ENCODE results near the gene PPP1R14B.
"Not testable (repeated sequence)": the region's sequence is repeated elsewhere in the genome, so short reads cannot be mapped to it uniquely, and the experiment has no call there.

PPP1R14B gene

GRCh38 chr11:64246621-64246870 lies 197 bp downstream of the PPP1R14B start:
- H3K27me3 ChIP-seq (ENCODE audit: control insufficient read depth, insufficient read depth, low read length); H3K4me3 ChIP-seq (ENCODE audit: low read length); H3K27ac ChIP-seq (ENCODE audit: low read length); H3K9me3 ChIP-seq (ENCODE audit: control insufficient read depth, low read depth, low read length): not testable (repeated sequence)
- H3K36me3 ChIP-seq (ENCODE audit: control insufficient read depth, low read depth, low read length), result peaks cover 13% of the 10 kb centered on the region
- H3K4me1 ChIP-seq (ENCODE audit: control insufficient read depth, low read depth, low read length), result peaks cover 32% of the 10 kb centered on the region
- peak overlapping the region; percentile 91 for H3K9ac ChIP-seq (ENCODE audit: low read length)

- Histone ChIP-seq H3K9ac (ENCODE audit: low read length) (peak overlapping the region; percentile 91), H3K36me3 (ENCODE audit: control insufficient read depth, low read depth, low read length) (peaks cover 13% of the 10 kb centered on the region), H3K4me1 (ENCODE audit: control insufficient read depth, low read depth, low read length) (peaks cover 32% of the 10 kb centered on the region), H3K27me3 (ENCODE audit: control insufficient read depth, insufficient read depth, low read length) (no peaks in the 10 kb centered on the region), H3K4me3 (ENCODE audit: low read length) (peak overlapping the region; percentile 97), H3K9me3 (ENCODE audit: control insufficient read depth, low read depth, low read length) (no peaks in the 10 kb centered on the region), H3K27ac (ENCODE audit: low read length) (peak overlapping the region; percentile 80)
These were observed 734 bp downstream of the PPP1R14B start for GRCh38 chr11:64245797-64246620.

GRCh38 chr11:64245401-64245796 lies 1.3 kb downstream of the PPP1R14B start:
- H3K9me3 ChIP-seq (ENCODE audit: control insufficient read depth, low read depth, low read length), result no peaks in the 10 kb centered on the region
- peaks cover 13% of the 10 kb centered on the region for H3K36me3 ChIP-seq (ENCODE audit: control insufficient read depth, low read depth, low read length)
- H3K27ac ChIP-seq (ENCODE audit: low read length), result no peak overlapping the region
- H3K4me3 ChIP-seq (ENCODE audit: low read length), result peak overlapping the region; percentile 97
- H3K9ac ChIP-seq (ENCODE audit: low read length), result peak overlapping the region; percentile 91
- peaks cover 28% of the 10 kb centered on the region for H3K4me1 ChIP-seq (ENCODE audit: control insufficient read depth, low read depth, low read length)
- H3K27me3 ChIP-seq (ENCODE audit: control insufficient read depth, insufficient read depth, low read length), result no peaks in the 10 kb centered on the region

GRCh38 chr11:64244966-64245365 lies 1.8 kb downstream of the PPP1R14B start:
- H3K27me3 ChIP-seq (ENCODE audit: control insufficient read depth, insufficient read depth, low read length), result no peaks in the 10 kb centered on the region
- peaks cover 13% of the 10 kb centered on the region for H3K36me3 ChIP-seq (ENCODE audit: control insufficient read depth, low read depth, low read length)
- H3K9me3 ChIP-seq (ENCODE audit: control insufficient read depth, low read depth, low read length), result no peaks in the 10 kb centered on the region
- H3K27ac ChIP-seq (ENCODE audit: low read length), result no peak overlapping the region
- peak overlapping the region; percentile 97 for H3K4me3 ChIP-seq (ENCODE audit: low read length)
- H3K4me1 ChIP-seq (ENCODE audit: control insufficient read depth, low read depth, low read length), result peaks cover 25% of the 10 kb centered on the region
- no peak overlapping the region for H3K9ac ChIP-seq (ENCODE audit: low read length)

GRCh38 chr11:64244107-64244506 lies 2.6 kb downstream of the PPP1R14B start:
- Histone ChIP-seq H3K27ac (ENCODE audit: low read length) (no peak overlapping the region), H3K4me1 (ENCODE audit: control insufficient read depth, low read depth, low read length) (peaks cover 16% of the 10 kb centered on the region), H3K9ac (ENCODE audit: low read length) (no peak overlapping the region), H3K27me3 (ENCODE audit: control insufficient read depth, insufficient read depth, low read length) (no peaks in the 10 kb centered on the region), H3K4me3 (ENCODE audit: low read length) (no peak overlapping the region), H3K9me3 (ENCODE audit: control insufficient read depth, low read depth, low read length) (no peaks in the 10 kb centered on the region), H3K36me3 (ENCODE audit: control insufficient read depth, low read depth, low read length) (peaks cover 13% of the 10 kb centered on the region)

GRCh38 chr11:64243236-64243854 lies 3.4 kb downstream of the PPP1R14B start:
- H3K9ac ChIP-seq (ENCODE audit: low read length), result no peak overlapping the region
- no peak overlapping the region for H3K27ac ChIP-seq (ENCODE audit: low read length)
- no peak overlapping the region for H3K4me3 ChIP-seq (ENCODE audit: low read length)

GRCh38 chr11:64241491-64242374 lies 5.0 kb downstream of the PPP1R14B start:
- H3K27me3 ChIP-seq (ENCODE audit: control insufficient read depth, insufficient read depth, low read length), result no peaks in the 10 kb centered on the region
- peak overlapping the region; percentile 66 for H3K4me3 ChIP-seq (ENCODE audit: low read length)
- peak overlapping the region; percentile 80 for H3K9ac ChIP-seq (ENCODE audit: low read length)
- no peaks in the 10 kb centered on the region for H3K9me3 ChIP-seq (ENCODE audit: control insufficient read depth, low read depth, low read length)
- H3K36me3 ChIP-seq (ENCODE audit: control insufficient read depth, low read depth, low read length), result peaks cover 13% of the 10 kb centered on the region
- no peaks in the 10 kb centered on the region for H3K4me1 ChIP-seq (ENCODE audit: control insufficient read depth, low read depth, low read length)
- H3K27ac ChIP-seq (ENCODE audit: low read length), result no peak overlapping the region

More at GRCh38 chr11:64243236-64243854, 3.4 kb downstream of the PPP1R14B start:
- H3K4me1 ChIP-seq (ENCODE audit: control insufficient read depth, low read depth, low read length), result peaks cover 8% of the 10 kb centered on the region
- no peaks in the 10 kb centered on the region for H3K9me3 ChIP-seq (ENCODE audit: control insufficient read depth, low read depth, low read length)
- H3K36me3 ChIP-seq (ENCODE audit: control insufficient read depth, low read depth, low read length), result peaks cover 13% of the 10 kb centered on the region
- H3K27me3 ChIP-seq (ENCODE audit: control insufficient read depth, insufficient read depth, low read length), result no peaks in the 10 kb centered on the region

GRCh38 chr11:64241241-64241490 lies 5.6 kb downstream of the PPP1R14B start:
- no peaks in the 10 kb centered on the region for H3K4me1 ChIP-seq (ENCODE audit: control insufficient read depth, low read depth, low read length)
- H3K4me3 ChIP-seq (ENCODE audit: low read length), result peak overlapping the region; percentile 66
- H3K36me3 ChIP-seq (ENCODE audit: control insufficient read depth, low read depth, low read length), result peaks cover 13% of the 10 kb centered on the region

GRCh38 chr11:64240435-64241240 lies 6.1 kb downstream of the PPP1R14B start, which contains the start of gene FKBP2:
TSS of gene FKBP2 (plus strand) at chr11:64241095. CDS start at chr11:64242388, 1,293 bp downstream.
- Histone ChIP-seq H3K27ac (ENCODE audit: low read length) (peak within 1 kb of the TSS; percentile 49), H3K4me1 (ENCODE audit: control insufficient read depth, low read depth, low read length) (no peaks in the 10 kb centered on the region), H3K36me3 (ENCODE audit: control insufficient read depth, low read depth, low read length) (peaks cover 13% of the 10 kb centered on the region), H3K4me3 (ENCODE audit: low read length) (peak within 1 kb of the TSS; percentile 66), H3K27me3 (ENCODE audit: control insufficient read depth, insufficient read depth, low read length) (no peaks in the 10 kb centered on the region), H3K9me3 (ENCODE audit: control insufficient read depth, low read depth, low read length) (no peaks in the 10 kb centered on the region), H3K9ac (ENCODE audit: low read length) (peak within 1 kb of the TSS; percentile 80)

More at GRCh38 chr11:64241241-64241490, 5.6 kb downstream of the PPP1R14B start:
- Histone ChIP-seq H3K9ac (ENCODE audit: low read length) (peak overlapping the region; percentile 49), H3K9me3 (ENCODE audit: control insufficient read depth, low read depth, low read length) (no peaks in the 10 kb centered on the region), H3K27ac (ENCODE audit: low read length) (no peak overlapping the region), H3K27me3 (ENCODE audit: control insufficient read depth, insufficient read depth, low read length) (no peaks in the 10 kb centered on the region)

- Histone ChIP-seq H3K9me3 (ENCODE audit: control insufficient read depth, low read depth, low read length) (no peaks in the 10 kb centered on the region), H3K4me1 (ENCODE audit: control insufficient read depth, low read depth, low read length) (no peaks in the 10 kb centered on the region), H3K9ac (ENCODE audit: low read length) (peak overlapping the region; percentile 49), H3K27ac (ENCODE audit: low read length) (peak overlapping the region; percentile 49), H3K36me3 (ENCODE audit: control insufficient read depth, low read depth, low read length) (peaks cover 13% of the 10 kb centered on the region), H3K27me3 (ENCODE audit: control insufficient read depth, insufficient read depth, low read length) (peaks cover 7% of the 10 kb centered on the region), H3K4me3 (ENCODE audit: low read length) (peak overlapping the region; percentile 66)
These were observed 6.9 kb downstream of the PPP1R14B start for GRCh38 chr11:64239662-64240434.

All from iPS-18a (cell line).